ENCODE results near the gene ARHGAP31.

The ARHGAP31 gene

GRCh38 chr3:119402791-119403190 is 108.6 kb downstream of the ARHGAP31 start:
- H3K4me3 ChIP-seq (ENCODE audit: low read depth, low read length): no peak overlapping the region
- in situ Hi-C loops (cut with HindIII; ENCODE audit: low sequenced_read_pairs): no loop called here
- no peak for DNase-seq (ENCODE audit: low read depth)
- TF ChIP-seq, protein P1, sequence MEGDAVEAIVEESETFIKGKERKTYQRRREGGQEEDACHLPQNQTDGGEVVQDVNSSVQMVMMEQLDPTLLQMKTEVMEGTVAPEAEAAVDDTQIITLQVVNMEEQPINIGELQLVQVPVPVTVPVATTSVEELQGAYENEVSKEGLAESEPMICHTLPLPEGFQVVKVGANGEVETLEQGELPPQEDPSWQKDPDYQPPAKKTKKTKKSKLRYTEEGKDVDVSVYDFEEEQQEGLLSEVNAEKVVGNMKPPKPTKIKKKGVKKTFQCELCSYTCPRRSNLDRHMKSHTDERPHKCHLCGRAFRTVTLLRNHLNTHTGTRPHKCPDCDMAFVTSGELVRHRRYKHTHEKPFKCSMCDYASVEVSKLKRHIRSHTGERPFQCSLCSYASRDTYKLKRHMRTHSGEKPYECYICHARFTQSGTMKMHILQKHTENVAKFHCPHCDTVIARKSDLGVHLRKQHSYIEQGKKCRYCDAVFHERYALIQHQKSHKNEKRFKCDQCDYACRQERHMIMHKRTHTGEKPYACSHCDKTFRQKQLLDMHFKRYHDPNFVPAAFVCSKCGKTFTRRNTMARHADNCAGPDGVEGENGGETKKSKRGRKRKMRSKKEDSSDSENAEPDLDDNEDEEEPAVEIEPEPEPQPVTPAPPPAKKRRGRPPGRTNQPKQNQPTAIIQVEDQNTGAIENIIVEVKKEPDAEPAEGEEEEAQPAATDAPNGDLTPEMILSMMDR (IDR thresholded peaks at IDR 0.05; ENCODE audit: low read depth, low read length, missing control alignments): no peak

DNA sequence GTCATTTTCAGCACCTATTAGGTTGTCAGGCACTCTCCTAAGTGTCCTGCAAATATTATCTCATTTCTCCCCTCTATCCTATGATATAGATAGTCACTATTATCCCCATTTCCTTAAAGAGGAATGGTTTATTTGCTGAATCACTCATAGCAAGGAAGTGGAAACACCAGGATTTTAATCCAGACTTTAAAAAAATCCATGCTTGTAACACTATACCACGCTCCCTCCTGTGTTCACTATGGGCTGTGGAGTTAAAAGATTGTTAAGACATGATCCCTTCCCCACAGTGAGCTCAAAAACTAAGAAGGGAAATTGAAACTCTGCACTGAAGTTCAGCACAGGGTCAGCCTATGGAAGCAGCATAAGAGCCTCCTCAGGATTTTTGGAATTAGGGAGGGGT is 109.0 kb downstream of the ARHGAP31 start:
- TF ChIP-seq, protein P1 (IDR thresholded peaks at IDR 0.05; ENCODE audit: low read depth, low read length, missing control alignments): no peak
- in situ Hi-C loops (cut with HindIII; ENCODE audit: low sequenced_read_pairs): no loop called here
- no peak for DNase-seq (ENCODE audit: low read depth)
- H3K4me3 ChIP-seq (ENCODE audit: low read depth, low read length): no peak overlapping the region

- no peak for DNase-seq (ENCODE audit: low read depth)
- in situ Hi-C loops (cut with HindIII; ENCODE audit: low sequenced_read_pairs): no loop called here
- TF ChIP-seq, protein P1 (IDR thresholded peaks at IDR 0.05; ENCODE audit: low read depth, low read length, missing control alignments): no peak
- H3K4me3 ChIP-seq (ENCODE audit: low read depth, low read length): no peak overlapping the region
These were observed 111.1 kb downstream of the ARHGAP31 start for GRCh38 chr3:119405315-119405714.

DNA sequence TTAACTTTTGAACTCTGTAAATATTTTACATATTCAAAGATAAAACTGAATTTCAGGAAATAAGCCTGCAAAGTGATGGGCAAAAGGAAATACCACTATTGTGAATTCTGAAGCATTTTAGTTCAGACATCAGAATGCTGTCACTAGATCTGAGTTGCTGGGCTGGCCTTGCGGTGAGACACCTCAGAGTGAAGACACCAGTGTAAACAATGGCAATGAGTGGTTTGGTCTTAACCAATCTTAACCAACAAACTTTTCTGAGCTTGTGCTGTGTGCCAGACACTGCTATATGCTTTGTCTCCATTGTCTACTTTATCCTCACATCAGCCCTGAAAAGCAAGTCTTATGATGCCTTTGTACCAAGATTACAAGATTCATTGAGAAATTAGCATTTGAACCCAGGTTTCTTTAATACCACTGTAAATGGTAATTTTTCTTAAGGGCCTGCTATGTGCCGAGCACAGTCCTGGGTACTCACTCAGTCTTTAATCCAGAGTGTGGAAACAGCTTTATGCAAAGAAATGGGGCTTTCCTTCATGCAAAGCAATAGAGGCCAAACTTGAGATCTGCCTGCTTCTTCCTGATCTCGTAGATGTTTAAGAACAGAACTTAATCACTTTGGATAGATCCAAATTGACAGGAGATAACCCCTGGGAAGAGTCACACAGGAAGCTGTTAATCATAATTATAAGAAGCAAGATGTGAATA is 114.2 kb downstream of the ARHGAP31 start:
- TF ChIP-seq, protein P1 (IDR thresholded peaks at IDR 0.05; ENCODE audit: low read depth, low read length, missing control alignments): no peak
- no peak overlapping the region for H3K4me3 ChIP-seq (ENCODE audit: low read depth, low read length)
- no peak for DNase-seq (ENCODE audit: low read depth)
- in situ Hi-C loops (cut with HindIII; ENCODE audit: low sequenced_read_pairs): no loop called here

DNA sequence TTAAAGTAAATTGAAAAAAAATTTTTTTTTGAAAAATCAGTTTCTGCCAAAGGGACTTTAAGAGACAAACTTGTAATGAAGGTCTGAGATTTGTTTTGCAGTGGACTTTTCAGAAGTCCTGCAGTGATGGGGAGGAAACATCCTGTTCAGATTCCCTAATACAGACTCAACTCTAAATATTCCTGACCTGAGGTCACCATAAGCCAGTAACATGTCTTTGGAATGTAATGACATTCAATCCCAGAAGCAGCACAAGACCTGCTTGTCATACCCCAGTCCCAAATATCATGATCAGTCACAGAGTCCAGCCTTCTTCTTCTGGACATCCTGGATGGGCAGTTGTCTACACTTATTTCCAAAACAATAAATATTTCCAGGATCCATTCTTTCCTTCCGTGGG is 115.7 kb downstream of the ARHGAP31 start:
- H3K4me3 ChIP-seq (ENCODE audit: low read depth, low read length): no peak overlapping the region
- DNase-seq (ENCODE audit: low read depth): no peak
- in situ Hi-C loops (cut with HindIII; ENCODE audit: low sequenced_read_pairs): no loop called here
- TF ChIP-seq, protein P1 (IDR thresholded peaks at IDR 0.05; ENCODE audit: low read depth, low read length, missing control alignments): no peak

GRCh38 chr3:119413603-119414280 is 119.6 kb downstream of the ARHGAP31 start:
- in situ Hi-C loops (cut with HindIII; ENCODE audit: low sequenced_read_pairs): no loop called here
- no peak for DNase-seq (ENCODE audit: low read depth)
- TF ChIP-seq, protein P1 (IDR thresholded peaks at IDR 0.05; ENCODE audit: low read depth, low read length, missing control alignments): no peak
- H3K4me3 ChIP-seq (ENCODE audit: low read depth, low read length): no peak overlapping the region
